ENCODE measurements around the gene KCNT1. TPM values are rescaled to one million over a fixed set of nuclear protein-coding genes. Genes with fewer than 3 reads are reported as not detected.

Gene KCNT1
- total RNA-seq, 1 experiment from 2014 or later = 0.68 TPM

GRCh38 chr9:135665795-135666189 lies 36.2 kb upstream of the KCNT1 start:
- H3K4me1 ChIP-seq (ENCODE audit: insufficient read depth, low read length) = no peaks in the 10 kb centered on the region
- no peaks in the 10 kb centered on the region for H3K79me2 ChIP-seq (ENCODE audit: insufficient read depth, low read length)
- H3K9me3 ChIP-seq (ENCODE audit: control insufficient read depth, low read depth, low read length) = peaks cover 9% of the 10 kb centered on the region
- H3K9ac ChIP-seq (ENCODE audit: extremely low read depth, insufficient read length, low read length) = no peak overlapping the region
- H3K4me2 ChIP-seq (ENCODE audit: insufficient read depth, insufficient read length, low read length) = no peak overlapping the region
- H3K4me1 Mint-ChIP-seq = peaks cover 9 to 14% of the 10 kb centered on the region in 2 experiments
- H3K27ac ChIP-seq (ENCODE audit: insufficient read length, low read depth, low read length) = no peak overlapping the region
- H3K27me3 ChIP-seq (ENCODE audit: insufficient read depth, low read length) = no peaks in the 10 kb centered on the region
- no peak overlapping the region for H2BK20ac ChIP-seq (ENCODE audit: low read depth, low read length, poor library complexity, severe bottlenecking)
- no peak overlapping the region for H2BK12ac ChIP-seq (ENCODE audit: insufficient read length, low read depth, low read length)
- H3K4me3 Mint-ChIP-seq = no peak overlapping the region
- H3K23me2 ChIP-seq (ENCODE audit: insufficient read length, low read depth, low read length, poor library complexity, severe bottlenecking) = no peaks in the 10 kb centered on the region
- H2AK5ac ChIP-seq (ENCODE audit: insufficient read length, low read length) = no peak overlapping the region
- no peak overlapping the region for H3K27ac Mint-ChIP-seq
- H3K14ac ChIP-seq (ENCODE audit: insufficient read depth, low read length) = no peak overlapping the region
- TF ChIP-seq CTCF (conservative IDR thresholded peaks at IDR 0.05) = no peak
- H4K20me1 ChIP-seq (ENCODE audit: control insufficient read depth, insufficient read depth, insufficient read length) = peaks cover 2% of the 10 kb centered on the region
- H3T11ph ChIP-seq (ENCODE audit: low read length) = no peak overlapping the region
- no peak overlapping the region for H3K18ac ChIP-seq (ENCODE audit: insufficient read length, low read depth, low read length)
- H3K36me3 Mint-ChIP-seq (ENCODE audit: insufficient read depth in 1 of 3, low read depth in 3 of 3) = peaks cover 6 to 11% (median 7%) of the 10 kb centered on the region in 3 experiments; a peak in 6 of 7 replicates
- H3K23ac ChIP-seq (ENCODE audit: insufficient read length, low read depth, low read length) = no peak overlapping the region
- no peak overlapping the region for H2BK15ac ChIP-seq (ENCODE audit: low read depth, low read length)
- H4K91ac ChIP-seq (ENCODE audit: insufficient read length, low read depth, low read length) = no peak overlapping the region
- WGBS (ENCODE audit: extremely low coverage, insufficient read length, low lambda C conversion rate) = no CpG with 5 or more reads among the region's 12 CpGs
- H3K4ac ChIP-seq (ENCODE audit: low read depth, low read length) = no peak overlapping the region
- H4K8ac ChIP-seq (replicated peaks; ENCODE audit: insufficient read length, low read depth, low read length) = no peak overlapping the region
- no peak overlapping the region for H3K56ac ChIP-seq (ENCODE audit: insufficient read length, low read depth, low read length)
- peaks cover 2% of the 10 kb centered on the region; the same call in 1 of the 2 replicates for H3K27me3 Mint-ChIP-seq (ENCODE audit: low read depth)
- H3K79me1 ChIP-seq (ENCODE audit: insufficient read depth, low read depth, low read length, poor library complexity, severe bottlenecking) = no peaks in the 10 kb centered on the region
- no peak overlapping the region for H4K5ac ChIP-seq (ENCODE audit: insufficient read length, low read depth, low read length)
- no peak overlapping the region for H2BK120ac ChIP-seq (ENCODE audit: low read depth, low read length, poor library complexity, severe bottlenecking)
- no peak overlapping the region for H2BK5ac ChIP-seq (ENCODE audit: insufficient read length, low read length)
- no peak overlapping the region for H2AFZ ChIP-seq (ENCODE audit: low read length)
- DNase-seq = no peak
- peaks cover 11 to 14% of the 10 kb centered on the region in 2 experiments for H3K9me3 Mint-ChIP-seq
